GM18858 (cell line): Measurements from ENCODE around the gene PITPNM1.

ENCODE experiments used
- ATAC-seq: cut with Tn5 transposase; IDR thresholded peaks from one replicate; pipeline ENCODE4 v1.9.1; 2021; ENCODE audit not compliant: unreplicated experiment

Gene PITPNM1

DNA sequence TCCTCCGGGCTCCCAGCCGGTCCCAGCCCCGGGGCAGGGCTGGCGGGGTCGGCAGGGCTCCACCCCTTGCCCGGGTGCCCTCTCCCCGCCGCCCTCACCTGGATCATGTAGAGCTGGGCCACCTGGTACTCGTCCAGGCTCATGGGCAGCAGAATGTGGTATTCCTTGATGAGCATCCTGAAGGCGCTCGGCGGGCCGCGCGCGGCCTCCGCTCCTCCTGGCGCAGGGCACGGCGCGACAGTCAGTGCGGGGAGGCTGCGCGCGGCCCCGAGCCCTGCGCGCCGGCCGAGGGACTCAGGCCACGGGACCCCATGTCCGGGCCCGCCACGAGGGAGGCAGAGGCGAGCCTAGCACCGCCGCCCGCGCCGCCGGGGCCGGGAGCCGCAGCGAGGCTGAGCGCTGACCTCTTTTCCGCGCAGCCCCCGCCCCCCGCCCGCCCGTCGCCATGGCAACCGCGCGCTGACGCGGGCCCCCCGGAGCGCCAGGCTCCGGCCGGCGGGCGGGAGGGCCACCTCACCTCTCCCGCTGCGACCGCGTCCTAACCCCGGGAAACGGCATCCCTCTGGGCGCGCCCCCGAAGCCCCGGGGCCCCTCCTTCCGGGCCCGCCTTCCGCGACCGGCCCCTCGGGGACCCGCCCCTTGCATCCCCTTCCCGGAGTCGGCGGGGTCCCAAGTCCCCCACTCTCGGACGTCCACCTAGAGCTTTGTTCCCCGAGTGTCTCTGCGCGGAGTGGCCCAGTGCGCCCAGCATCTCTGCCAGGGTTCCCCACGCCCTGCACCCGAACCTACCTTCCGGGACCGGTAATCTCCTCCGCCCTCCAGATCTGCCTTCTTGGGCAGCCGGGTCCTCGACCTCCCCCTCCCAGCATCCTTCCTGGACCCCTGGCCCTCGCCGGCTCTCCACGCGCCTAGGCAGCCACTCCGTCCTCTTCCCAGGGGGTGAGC, 886 bp downstream of the PITPNM1 start:
- ATAC-seq, result no peak

DNA sequence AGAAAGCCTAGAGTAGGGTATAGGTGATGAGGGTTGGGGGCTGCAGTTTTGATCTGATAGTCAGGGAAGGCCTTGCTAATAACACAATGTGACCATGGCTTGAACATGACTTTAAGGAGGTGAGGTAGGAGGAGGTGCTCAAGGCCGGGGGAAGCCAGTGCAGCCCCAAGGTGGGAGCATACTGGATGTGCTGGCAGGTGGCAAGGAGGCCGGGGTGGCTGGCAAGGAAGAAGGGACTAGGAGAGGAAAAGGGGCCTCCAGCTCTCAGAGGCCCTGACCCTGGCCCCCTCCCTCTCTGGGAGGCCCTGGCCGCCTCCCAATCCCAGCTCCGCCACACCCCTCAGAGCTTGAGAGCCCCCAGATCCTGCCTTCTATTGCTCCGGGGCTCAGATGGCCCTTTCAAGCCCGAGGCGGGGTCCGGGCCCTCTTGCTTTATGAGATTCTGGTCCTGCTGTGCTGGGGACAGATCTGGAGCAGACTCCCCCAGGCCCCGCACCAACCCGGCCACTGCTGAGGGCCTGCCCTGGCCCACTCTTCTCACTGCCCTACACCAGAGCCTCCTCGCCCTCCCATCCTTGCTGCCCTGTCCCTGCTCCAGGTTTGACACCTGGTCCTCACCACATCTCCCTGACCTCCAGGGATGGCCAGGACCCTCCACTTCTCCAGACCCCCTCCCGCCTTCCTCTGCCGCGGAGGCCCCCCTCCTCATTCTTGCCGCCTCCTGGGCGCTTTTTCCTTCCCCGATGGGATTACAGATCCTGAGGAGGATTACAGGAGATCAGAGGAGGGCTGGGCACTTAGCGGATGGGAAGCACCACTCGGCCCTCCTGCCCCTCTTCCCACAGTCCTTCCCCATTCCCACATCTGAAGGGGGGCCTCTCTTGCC, 1.8 kb downstream of the PITPNM1 start:
- ATAC-seq, result no peak

DNA sequence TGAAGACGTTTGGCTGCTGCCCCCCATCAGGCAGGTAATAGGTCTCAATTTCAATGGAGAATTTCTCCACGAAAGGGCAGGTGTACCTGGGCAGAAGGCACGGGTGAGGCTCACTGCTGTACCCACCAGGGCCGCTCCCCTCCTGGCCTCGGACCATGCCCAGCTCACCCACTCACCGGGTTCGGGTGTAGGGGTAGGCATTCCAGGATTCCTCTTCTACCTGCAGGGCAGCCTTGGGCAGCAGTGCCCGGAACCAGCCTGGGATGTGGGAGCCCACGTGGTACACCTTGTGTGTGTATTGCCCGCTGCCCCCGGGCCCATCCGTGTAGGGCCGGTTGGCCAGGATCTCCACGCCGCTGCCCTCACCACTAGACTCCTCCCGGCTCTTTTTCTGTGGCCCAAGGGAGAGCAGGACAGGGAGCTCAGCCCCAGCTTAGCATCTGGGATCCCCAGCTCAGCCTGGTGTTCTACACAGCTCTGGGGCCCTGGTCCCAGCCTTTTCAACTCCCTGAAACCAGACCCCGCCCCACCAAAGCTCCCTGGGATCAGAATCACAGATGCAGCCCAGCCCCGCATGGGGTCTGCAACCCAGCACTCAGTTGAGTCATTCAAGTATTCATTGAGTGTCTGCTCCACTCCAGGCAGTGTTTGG, 2.7 kb downstream of the PITPNM1 start:
- ATAC-seq, result no peak

DNA sequence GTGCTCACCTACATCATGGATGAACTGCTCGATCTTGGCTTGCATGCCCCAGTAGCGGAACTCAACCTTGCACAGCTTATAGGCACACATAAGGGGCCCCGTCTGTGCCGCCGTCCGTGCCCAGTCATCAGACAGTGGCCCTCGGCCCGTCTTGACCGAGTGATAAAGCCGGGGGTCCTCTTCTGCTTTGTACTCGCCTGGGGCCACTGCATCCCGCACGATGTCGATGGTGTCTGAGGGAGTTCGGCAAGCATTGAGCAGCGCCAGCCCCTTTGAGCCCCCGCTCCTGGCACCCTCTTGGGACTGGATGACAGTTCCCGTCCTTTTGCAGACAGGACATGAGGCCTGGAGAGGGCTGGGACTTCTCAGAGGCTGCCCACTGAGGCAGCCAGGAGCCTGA, 3.3 kb downstream of the PITPNM1 start:
- no peak for ATAC-seq

DNA sequence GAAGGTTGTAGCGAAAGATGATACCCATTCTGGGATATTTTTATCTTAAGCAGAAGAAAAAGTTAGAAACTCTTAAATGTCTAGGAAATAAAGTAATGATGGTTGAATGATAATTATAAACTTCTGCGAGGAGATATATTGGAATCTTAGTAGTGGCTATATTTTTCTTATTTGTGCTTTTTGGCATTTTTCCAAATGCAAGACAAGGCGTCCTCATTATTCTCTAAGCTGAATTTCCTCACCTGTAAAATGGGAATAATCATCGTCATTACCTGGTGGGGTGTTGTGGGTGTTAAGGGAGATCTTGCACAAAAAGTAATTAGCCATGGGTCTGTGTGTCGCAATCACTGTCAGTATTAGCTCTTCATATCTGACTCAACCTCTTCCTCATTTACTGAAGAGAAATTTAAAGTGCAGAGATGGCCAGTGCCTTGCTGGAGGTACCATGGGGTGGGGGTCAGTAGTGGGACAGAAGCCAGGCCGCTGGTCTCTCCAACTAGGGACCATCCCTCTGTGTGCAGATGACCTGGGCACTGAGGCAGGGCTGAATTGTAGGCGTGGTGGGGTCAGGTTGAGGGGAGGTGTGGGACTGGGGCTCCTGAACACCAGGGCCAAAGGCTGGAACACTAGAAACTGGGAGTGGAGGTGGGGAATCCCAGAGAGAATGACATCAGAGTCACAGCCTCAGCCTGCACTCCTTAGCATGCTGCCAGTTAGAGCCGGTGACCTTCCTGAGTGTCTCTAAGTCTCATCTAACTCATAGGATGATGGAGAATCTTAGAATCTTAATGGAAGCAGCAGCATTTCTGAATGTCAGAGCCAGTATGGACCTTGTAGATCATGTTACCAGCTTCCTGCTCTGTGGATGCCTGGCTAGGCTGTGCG, 4.1 kb downstream of the PITPNM1 start:
- ATAC-seq, result no peak

DNA sequence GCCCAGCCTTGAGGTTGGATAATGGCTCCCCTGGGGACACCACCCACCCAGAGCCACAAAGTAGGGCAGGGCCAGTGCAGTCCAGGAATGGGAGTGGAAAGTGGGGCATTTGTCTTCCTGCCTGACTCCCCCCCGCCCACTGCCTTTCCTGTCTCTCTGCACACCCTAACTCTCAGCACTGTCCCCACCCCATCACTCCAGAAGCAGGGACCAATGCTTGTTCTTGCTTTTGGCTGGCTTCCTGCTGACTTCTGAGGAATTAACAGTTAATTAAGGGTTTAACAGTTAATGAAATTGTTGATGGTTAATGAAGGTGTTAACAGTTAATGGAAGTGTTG, 4.7 kb downstream of the PITPNM1 start:
- no peak for ATAC-seq

DNA sequence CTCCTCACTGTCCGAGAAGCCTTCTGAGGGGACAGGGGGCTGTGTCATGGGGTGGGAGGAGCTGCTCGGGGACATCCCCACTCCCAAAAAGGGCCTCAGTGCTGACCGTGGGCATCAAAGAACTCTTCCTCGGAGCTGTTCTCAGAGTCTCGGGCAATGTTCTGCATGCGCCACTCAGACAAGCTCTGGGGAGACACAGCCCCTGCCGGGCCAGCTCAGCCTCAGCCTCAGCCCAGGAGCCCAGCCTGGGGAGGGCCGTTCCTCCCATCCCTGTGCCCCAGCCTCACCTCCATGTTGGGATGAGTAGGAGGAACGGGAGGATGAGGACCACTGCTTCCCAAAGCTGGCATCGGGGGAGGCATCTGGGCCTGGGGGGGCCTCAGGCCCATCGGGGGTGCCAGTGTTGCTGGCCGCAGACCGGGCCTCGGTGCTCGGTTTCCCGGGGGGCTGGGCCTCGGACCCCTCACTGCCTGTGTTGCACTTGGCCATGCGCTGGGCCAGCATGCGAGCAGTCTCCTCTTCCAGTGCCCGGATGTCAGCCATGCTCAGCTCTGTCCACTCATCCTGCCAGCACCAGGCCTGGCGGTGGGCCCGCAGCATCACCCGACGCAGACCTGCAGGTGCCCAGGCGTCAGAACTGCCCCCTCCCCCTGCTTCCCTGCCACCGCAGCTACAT, 5.2 kb downstream of the PITPNM1 start:
- no peak for ATAC-seq

DNA sequence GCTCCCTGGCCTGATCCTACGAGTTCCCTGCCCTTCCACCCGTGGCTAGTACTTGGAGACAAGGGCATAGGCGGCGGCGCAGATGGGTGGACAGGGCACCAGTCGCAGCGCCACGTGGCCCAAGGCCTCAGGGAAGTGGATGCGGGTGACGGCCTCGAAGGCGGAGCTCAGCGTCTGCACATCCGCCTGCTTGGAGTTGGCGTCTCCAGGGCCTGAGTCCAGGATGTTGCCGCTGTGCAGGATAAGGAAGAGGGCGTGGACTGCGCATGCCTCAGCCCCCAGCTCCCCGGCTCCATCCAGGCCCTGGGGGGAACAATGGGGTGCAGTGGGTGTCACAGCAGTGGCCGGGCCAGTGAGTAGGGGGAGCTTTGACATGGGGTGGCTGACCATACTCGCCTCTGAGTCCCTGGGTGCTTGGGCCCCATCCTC, 6.6 kb downstream of the PITPNM1 start:
- no peak for ATAC-seq

DNA sequence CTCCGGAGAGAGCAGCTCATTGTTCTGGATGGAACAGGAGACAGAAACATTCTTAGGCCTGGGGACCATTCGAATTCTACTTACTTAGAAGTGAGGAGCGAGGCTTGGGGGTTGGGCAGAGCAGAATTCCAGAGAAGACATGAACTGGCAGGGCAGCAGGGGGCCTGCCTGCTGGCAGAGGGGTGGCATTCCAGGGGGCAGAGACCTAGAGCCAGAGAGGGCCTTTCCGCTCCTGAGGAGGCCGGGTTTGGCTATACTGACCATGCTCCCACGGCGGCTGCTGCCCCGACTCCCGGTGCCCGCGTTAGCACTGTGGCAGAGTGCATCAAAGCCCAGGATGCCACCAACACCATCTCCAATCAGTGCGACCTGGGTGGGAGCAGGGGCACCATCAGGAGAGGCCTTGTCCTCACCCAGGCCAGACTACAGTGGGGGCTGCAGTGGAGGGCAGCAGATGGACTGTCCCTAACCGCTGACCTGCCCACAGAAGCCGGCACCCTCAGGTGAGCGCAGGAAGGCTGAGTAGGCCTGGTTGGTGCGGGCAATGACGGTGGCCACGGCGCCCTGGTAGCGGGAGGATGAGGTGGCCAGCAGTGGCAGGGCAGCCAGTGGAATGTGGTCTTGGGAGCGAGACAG, 7.4 kb downstream of the PITPNM1 start:
- no peak for ATAC-seq

DNA sequence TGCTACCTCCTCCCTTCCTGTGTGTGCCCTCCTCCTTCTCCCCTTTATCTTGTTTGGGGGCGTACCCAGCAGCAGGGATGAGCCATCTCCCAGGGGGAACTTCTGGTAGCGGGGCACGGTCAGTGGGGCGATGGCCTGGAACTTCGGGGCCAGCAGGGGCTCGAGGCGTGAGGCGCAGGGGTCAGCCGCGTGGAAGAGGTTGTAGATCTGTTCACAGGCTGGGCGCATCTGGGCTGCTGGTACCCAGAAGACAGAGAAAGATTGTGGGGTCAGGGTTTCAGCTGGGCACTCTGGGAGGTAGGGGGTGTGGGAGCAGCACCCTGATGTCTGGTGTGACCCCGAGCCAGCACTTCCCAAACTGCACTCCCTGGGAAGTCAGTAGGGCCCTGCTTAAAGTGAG, 9.1 kb downstream of the PITPNM1 start:
- no peak for ATAC-seq

DNA sequence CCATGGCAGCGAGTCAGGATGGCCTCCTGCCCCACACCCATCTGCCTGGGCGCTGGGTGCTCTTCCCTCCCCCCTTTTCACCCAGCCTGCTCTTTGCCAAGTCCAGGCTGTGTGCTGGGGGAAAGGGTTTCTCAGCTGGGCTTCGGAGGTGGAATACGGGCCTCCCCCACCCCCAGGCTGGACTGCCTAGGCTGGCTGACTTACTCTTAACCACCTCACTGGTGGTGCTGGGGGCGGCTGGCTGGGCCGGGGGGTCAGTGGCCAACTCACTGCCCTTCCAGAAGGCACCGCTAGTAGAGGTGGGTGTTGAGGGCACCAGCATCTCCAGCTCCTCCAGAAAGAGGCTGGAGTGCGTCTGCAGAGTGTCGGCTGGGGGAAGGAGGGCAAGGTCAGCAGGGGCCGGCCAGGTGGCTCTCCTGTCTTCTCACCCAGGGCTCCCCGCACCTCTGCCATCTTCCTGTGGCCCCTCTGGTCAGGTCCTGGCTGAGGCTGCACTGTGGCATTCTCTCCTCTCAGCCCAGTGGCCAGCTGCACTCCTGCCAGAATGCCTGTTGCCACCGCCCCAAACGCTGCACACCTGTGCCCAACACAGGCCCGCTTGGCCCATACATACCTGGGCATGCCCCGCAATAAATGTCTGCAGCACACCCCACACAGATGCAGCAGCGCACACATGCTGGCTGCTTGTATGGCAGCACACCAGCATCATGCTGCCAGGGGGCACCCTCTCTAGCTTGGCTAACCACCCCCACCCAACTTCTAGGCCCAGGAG, 9.7 kb downstream of the PITPNM1 start:
- no peak for ATAC-seq

DNA sequence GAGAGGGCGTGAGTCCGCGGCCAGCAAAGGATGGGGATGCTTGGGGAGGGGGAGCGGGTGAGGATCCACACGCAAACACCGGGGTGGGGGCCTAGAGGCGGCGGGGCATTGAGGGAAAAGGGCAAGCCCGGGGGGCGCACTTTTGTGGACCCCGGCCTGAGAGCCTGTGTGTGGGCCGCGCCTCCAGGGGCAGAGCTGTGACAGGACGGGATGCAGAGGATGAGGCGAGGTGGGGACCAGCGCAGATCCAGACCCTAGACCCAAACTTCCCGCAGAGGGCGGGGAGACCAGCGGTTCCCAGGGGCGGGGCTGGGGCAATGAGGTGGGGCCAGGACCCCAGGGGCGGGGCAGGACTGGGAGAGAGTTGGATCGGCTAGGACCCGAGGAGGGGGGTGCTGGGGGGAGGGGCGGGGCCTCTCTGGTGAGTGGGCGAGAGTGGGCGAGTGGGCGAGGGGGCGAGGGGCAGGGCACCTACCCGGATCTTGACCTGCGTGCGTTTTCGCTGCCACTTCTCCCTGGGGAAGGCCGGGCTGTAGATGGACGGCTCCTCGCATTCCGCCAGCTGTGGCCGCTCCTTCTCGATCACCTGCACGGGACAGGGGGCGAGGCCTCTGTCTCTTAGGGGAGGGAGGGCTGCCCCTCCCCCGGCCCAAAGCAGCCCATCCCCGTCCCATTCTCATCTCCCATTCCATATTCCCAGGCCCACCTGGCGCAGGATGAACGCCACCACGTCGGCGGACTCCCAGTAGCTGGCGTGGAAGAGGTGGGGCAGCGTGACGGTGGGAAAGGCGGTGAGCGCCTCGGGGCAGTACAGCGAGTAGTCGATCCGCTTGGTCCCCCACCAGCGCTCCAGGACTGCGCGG, 10.6 kb downstream of the PITPNM1 start:
- no peak for ATAC-seq

DNA sequence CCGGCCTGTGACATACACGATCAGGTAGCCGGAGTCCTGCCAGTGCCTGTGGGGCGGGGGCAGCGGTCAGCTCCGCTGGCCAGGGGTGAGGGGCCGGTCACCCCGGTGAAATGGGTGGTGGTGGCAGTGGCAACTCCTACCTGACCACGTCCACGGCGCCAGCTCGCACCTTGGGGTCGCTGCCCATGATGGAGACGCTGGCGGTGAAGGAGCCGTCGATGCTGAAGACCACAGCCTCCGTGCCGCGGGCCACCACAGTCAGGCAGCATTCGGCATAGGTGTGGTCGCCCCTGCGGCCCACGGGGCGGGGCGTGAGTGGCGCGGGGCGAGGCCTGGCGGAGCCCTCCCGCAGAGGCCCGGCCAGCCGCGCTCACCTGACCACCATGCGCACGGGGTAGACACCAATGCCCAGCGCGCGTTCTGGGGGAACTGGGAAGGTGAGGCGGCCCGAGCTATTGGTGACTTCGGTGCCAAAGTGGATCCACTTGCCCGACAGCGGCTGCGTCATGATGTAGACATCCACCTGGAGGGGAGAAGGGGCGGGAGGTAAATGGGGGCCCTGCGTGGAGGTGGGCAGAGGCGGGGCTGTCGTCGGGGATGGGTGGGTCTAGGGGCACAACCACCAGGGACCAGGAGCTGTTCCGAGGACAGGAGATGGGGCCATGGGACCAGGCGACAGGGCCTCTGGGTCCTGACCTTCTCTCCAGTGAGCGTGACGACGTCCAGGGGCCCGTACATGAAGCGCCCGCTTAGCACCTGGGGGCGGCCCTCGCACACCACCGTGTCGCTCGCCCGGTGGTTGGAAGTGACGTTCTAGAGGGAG, 11.4 kb downstream of the PITPNM1 start:
- no peak for ATAC-seq

DNA sequence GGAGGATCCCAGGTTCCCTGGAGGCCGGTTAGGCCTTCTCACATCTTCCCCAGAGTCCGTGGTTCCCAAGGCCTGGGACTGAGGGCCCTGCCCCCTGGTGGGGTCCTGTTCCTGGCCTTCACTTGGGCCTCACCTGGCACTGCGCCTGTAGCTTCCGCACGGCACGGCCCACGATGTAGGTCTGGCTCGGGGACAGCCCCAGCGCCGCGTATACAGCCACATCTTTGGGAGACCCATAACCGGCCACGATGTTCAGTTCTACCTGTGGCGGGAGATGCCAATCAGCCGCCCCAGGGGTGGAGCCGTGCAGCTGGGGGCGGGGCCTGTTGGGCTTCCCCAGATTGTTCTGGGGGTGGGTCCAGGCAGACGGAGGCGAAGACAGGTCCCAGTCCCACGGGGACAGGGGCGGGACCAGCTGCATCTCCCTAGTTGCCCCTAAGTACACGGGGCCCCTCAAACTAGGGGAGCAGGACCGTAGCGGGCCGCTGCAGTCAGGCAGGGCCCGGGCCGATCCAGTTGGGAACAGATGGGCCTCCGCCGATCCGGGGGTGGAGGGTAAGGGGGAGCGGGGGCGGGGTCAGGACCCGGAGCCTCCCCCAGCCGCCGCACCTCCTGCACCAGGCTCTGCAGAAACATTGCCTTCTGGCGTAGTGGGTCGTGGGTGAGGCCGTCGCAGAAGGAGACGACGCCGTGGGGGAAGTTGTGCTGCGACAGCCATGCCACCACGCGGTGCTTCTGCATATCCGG, 12.2 kb downstream of the PITPNM1 start:
- ATAC-seq, result no peak

DNA sequence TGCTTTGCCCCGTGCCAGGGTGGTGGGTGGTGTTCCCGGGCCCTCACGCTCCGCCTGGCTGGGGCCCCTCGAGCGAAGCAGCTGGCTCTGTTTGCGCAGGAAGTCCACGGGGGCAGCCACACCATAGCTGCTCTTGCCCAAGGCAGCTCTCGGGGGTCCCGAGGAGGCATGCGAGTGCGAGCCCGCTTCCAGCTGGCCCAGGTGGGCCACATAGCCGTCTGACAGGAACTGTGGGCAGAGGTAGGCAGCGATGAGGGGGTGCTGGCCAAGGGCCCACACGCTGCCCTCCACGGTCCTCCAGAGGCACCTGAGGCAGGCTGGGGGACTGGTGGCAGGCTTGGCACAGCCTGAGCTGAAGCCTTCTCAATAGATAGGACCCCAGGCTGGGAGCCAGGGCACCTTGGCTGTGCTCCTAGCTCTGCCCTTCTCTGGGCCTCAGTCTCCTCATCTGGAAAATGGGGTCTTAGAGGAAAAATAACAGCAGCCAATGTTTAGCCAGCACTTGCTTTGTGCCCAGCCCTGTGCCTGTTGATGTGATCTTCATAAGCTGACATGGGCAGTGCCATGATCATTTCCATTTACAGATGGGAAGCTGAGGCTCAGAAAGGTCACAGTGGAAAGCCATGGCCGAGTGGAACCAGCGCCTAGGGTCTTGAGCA, 13.0 kb downstream of the PITPNM1 start:
- no peak for ATAC-seq
